Measurements from ENCODE around the gene RPP25. TPM values are rescaled to one million over a fixed set of nuclear protein-coding genes. Genes with fewer than 3 reads are reported as not detected.
A peak's percentile ranks its signal among the peaks of the same experiment; 100 is the strongest.

The RPP25 gene
- polyA plus RNA-seq, 2 of the 4 experiments (the other 2 are of a cell fraction), result 8.8 to 13.7 TPM

DNA sequence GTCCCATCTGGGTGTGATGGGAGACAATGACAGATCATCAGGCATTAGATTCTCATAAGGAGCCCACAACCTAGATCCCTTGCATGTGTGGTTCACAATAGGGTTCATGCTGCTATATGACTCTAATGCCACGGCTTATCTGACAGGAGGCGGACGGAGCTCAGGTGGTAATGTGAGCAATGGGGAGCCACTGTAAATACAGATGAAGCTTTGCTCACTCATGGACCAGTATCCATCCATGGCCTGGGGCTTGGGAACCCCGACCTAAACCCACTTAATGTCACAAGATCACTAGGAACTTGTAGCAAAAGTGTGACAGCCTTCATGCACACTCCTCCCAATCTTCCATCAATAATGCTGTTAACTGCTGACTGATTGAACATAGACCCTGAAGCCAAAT, 47.9 kb downstream of the RPP25 start:
- H3K4me1 ChIP-seq, result peaks cover 13% of the 10 kb centered on the region
- TF ChIP-seq KDM1A (IDR thresholded peaks at IDR 0.05; ENCODE audit: low read depth) (no peak), ESRRA (IDR thresholded peaks at IDR 0.05; ENCODE audit: borderline replicate concordance, low read length) (no peak), HOXA7 (CRISPR knock-in tag; IDR thresholded peaks at IDR 0.05) (no peak), FOSL2 (IDR thresholded peaks at IDR 0.05) (no peak), FOSL2 (CRISPR knock-in tag; IDR thresholded peaks at IDR 0.05) (no peak), SREBF2 (IDR thresholded peaks at IDR 0.05) (no peak), MAZ (IDR thresholded peaks at IDR 0.05; ENCODE audit: borderline replicate concordance, low read depth, low read length) (no peak), HOXB5 (CRISPR knock-in tag; IDR thresholded peaks at IDR 0.05) (no peak), GATA3 (IDR thresholded peaks at IDR 0.05; ENCODE audit: borderline replicate concordance) (no peak), BHLHE40 (IDR thresholded peaks at IDR 0.05; ENCODE audit: low read depth, low read length) (no peak), CBX8 (IDR thresholded peaks at IDR 0.05) (no peak), HDAC2 (IDR thresholded peaks at IDR 0.05) (no peak), EHF (CRISPR knock-in tag; IDR thresholded peaks at IDR 0.05) (no peak), TP53 (CRISPR knock-in tag; IDR thresholded peaks at IDR 0.05) (no peak), ZC3H11A (IDR thresholded peaks at IDR 0.05) (no peak)
- TF ChIP-seq, protein P1, sequence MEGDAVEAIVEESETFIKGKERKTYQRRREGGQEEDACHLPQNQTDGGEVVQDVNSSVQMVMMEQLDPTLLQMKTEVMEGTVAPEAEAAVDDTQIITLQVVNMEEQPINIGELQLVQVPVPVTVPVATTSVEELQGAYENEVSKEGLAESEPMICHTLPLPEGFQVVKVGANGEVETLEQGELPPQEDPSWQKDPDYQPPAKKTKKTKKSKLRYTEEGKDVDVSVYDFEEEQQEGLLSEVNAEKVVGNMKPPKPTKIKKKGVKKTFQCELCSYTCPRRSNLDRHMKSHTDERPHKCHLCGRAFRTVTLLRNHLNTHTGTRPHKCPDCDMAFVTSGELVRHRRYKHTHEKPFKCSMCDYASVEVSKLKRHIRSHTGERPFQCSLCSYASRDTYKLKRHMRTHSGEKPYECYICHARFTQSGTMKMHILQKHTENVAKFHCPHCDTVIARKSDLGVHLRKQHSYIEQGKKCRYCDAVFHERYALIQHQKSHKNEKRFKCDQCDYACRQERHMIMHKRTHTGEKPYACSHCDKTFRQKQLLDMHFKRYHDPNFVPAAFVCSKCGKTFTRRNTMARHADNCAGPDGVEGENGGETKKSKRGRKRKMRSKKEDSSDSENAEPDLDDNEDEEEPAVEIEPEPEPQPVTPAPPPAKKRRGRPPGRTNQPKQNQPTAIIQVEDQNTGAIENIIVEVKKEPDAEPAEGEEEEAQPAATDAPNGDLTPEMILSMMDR (IDR thresholded peaks at IDR 0.05), result no peak
- TF ChIP-seq, protein P2, sequence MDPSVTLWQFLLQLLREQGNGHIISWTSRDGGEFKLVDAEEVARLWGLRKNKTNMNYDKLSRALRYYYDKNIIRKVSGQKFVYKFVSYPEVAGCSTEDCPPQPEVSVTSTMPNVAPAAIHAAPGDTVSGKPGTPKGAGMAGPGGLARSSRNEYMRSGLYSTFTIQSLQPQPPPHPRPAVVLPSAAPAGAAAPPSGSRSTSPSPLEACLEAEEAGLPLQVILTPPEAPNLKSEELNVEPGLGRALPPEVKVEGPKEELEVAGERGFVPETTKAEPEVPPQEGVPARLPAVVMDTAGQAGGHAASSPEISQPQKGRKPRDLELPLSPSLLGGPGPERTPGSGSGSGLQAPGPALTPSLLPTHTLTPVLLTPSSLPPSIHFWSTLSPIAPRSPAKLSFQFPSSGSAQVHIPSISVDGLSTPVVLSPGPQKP (IDR thresholded peaks at IDR 0.05; ENCODE audit: low read depth, low read length), result no peak
- TF ChIP-seq, protein P3, sequence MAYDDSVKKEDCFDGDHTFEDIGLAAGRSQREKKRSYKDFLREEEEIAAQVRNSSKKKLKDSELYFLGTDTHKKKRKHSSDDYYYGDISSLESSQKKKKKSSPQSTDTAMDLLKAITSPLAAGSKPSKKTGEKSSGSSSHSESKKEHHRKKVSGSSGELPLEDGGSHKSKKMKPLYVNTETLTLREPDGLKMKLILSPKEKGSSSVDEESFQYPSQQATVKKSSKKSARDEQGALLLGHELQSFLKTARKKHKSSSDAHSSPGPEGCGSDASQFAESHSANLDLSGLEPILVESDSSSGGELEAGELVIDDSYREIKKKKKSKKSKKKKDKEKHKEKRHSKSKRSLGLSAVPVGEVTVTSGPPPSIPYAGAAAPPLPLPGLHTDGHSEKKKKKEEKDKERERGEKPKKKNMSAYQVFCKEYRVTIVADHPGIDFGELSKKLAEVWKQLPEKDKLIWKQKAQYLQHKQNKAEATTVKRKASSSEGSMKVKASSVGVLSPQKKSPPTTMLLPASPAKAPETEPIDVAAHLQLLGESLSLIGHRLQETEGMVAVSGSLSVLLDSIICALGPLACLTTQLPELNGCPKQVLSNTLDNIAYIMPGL (CRISPR knock-in tag; IDR thresholded peaks at IDR 0.05; ENCODE audit: borderline replicate concordance), result no peak
- TF ChIP-seq, protein P4, sequence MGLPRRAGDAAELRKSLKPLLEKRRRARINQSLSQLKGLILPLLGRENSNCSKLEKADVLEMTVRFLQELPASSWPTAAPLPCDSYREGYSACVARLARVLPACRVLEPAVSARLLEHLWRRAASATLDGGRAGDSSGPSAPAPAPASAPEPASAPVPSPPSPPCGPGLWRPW (IDR thresholded peaks at IDR 0.05), result no peak
- TF ChIP-seq, protein P5, sequence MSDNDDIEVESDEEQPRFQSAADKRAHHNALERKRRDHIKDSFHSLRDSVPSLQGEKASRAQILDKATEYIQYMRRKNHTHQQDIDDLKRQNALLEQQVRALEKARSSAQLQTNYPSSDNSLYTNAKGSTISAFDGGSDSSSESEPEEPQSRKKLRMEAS (IDR thresholded peaks at IDR 0.05), result no peak
- H3K4me3 ChIP-seq, result no peak overlapping the region
- WGBS (ENCODE audit: missing lambda C conversion rate), result 81% methylated on average over 4 of the region's 4 CpGs
- FAIRE-seq (no peak), DNase-seq (ENCODE audit: low read depth in 1 of 2, low spot score in 1 of 2) (no peak), ATAC-seq (no peak)
- no peaks in the 10 kb centered on the region for H3K9me3 ChIP-seq
- CTCF ChIA-PET, result interaction anchor here (0.6 to 5.2 kb wide), 3 partner anchors 42 to 138 kb away, joined by 4 to 36 read pairs (median 4); no protein-coding TSS in a partner anchor
- no peak overlapping the region for H3K4me2 ChIP-seq
- POLR2A ChIA-PET, result no interaction called here
- H3K27ac ChIP-seq, result no peak overlapping the region

DNA sequence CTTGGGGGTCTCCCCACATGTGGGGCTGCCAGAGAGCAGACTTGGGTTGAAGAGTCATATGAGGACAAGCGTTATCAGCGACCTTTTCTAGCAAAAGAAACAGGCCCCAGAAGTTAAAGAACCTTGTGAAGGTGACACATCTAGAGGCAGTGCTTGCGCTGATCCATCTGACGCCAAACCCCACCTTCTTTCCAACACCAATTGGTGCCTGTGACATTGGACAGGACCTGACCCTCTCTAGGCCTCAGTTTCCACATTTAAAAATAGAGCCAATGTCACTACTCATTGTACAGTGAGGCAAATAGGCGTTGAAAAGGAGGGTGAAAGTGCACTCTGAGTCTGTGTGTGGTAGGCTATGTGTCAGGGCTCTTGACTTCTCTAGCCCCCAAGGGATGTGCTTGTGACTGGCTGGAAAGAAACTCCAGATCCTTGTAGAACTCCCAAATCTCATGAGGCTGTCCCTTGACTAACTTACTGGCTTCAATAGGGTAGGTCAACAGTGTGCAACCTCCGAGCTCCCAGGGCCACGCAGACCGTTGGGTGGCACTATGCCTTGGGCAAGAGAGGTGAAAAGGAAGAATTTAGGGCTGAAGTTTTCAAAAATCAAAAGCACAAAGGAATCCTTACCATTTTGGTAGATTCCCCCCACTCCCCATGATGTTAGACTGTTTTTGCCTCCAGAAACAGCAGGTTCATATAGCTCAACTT, 49.3 kb downstream of the RPP25 start:
- Histone ChIP-seq H3K4me3 (peak overlapping the region; percentile 78), H3K27ac (peak overlapping the region; percentile 92), H3K9me3 (no peaks in the 10 kb centered on the region), H3K4me1 (peaks cover 13% of the 10 kb centered on the region), H3K4me2 (peak overlapping the region; percentile 95)
- CTCF ChIA-PET, result interaction anchor here (1.6 to 5.2 kb wide), 4 partner anchors 10 to 80 kb away, joined by 4 to 36 read pairs (median 8); no protein-coding TSS in a partner anchor
- TF ChIP-seq, protein P1 (IDR thresholded peaks at IDR 0.05), result no peak
- TF ChIP-seq ZC3H11A (IDR thresholded peaks at IDR 0.05), result no peak
- TF ChIP-seq POLR2AphosphoS2 (conservative IDR thresholded peaks at IDR 0.05; ENCODE audit: low read length), result no peak
- no peak for TF ChIP-seq ZFP36 (IDR thresholded peaks at IDR 0.05; ENCODE audit: borderline replicate concordance, partially characterized antibody)
- no peak for TF ChIP-seq CEBPB (IDR thresholded peaks at IDR 0.05)
- TF ChIP-seq, protein P2 (IDR thresholded peaks at IDR 0.05; ENCODE audit: low read depth, low read length), result no peak
- FAIRE-seq (no peak), ATAC-seq (peak; percentile 15 to 21), DNase-seq (ENCODE audit: low read depth in 1 of 2, low spot score in 1 of 2) (no peak)
- POLR2A ChIA-PET, result interaction anchor here (0.5 to 1.7 kb wide), 14 partner anchors 10 to 297 kb away, joined by 3 to 31 read pairs (median 6); partner anchors contain the start of genes COX5A, MPI, PPCDC and RPP25
- 63% methylated on average over 8 of the region's 8 CpGs for WGBS (ENCODE audit: missing lambda C conversion rate)
